Activated CD4-positive, alpha-beta T cell treated with anti-CD3 and anti-CD28 coated beads for 4 hours (primary cell): ENCODE results near the gene ALDH8A1.

Source experiments
- DNase-seq, 2 donors: peaks; one replicate each; pipeline ENCODE4 v3.0.0-alpha.2; 2020

The ALDH8A1 gene, protein sequence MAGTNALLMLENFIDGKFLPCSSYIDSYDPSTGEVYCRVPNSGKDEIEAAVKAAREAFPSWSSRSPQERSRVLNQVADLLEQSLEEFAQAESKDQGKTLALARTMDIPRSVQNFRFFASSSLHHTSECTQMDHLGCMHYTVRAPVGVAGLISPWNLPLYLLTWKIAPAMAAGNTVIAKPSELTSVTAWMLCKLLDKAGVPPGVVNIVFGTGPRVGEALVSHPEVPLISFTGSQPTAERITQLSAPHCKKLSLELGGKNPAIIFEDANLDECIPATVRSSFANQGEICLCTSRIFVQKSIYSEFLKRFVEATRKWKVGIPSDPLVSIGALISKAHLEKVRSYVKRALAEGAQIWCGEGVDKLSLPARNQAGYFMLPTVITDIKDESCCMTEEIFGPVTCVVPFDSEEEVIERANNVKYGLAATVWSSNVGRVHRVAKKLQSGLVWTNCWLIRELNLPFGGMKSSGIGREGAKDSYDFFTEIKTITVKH

DNA sequence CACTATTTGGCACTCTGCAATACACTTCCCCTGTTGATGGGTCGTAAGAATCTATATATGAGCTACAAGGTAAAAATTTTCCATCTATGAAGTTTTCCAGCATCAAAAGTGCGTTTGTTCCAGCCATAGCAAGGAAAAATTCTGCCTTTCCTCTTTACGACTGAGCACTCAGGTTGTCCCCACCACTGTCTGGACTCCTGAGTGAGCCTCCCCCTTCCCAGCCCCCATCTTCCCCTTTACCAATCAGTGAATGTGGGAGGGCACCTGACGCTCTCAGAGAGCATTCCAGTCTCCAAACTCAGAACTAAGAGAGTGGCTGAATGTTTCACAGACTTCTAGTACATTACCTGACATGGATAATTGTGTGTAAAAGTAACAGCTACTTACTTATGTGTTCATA is at the start of gene ALDH8A1:
ALDH8A1 (minus strand) TSS at position 175 of the 400 bp plus-strand sequence; CDS start at position 127, 48 bp downstream.
- DNase-seq: no peak

DNA sequence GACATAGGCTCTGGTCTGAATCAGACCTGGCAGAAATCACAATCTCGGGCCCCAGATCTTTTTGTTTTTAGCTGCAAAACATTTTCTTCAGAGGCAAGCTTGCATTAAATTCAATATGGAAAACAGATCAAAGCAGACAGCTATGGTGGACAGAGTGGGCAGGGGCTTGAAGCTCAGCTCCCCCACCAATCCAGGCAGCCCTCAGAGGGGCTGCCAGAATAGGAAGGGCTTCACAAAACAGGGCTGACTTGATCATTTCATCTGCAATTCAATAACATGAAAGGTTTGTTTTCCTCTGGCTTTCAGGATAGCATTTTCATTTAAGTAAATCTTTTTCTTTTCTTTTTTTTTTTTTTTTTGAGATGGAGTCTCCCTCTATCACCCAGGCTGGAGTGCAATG is 49.2 kb upstream of the ALDH8A1 start:
- no peak for DNase-seq

DNA sequence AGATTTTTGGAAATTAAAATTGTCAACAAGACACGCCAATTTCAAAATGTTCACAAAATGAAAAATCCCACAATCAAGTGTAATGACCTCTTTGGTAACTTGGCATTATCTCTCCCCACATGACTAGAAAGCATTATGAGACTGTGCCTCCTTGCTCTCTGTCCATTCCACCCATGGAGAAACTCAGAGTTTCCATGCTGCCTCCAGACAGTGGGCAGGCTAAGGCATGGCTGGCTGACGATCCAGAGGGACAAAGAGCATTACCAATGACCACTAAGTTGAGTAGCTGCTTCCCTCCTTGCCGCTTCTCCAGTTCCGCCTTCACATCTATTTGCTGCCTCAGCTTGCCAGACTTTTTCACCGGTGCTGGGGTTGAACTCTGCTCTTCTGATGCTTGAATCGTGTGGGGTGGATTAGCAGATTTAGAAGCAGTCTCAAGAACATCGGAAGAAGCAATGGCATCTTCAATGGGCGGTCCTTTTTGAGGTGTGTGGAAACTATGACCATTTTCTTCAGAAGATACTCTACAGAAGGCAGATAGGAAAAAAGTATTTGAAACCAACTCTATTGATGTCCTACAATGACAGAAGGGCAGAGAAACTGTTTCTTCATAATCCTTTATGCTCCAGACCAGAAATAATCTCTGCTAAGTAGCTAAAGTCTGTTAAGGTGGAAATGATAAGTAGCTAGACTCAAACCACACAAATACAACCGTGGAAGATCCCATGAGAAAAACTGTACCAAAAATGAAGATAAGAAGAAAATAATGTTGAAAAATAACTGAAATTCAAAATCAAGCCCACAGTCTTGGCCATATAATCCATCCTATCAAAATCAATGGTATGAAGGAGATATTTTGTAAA is 47.5 kb upstream of the ALDH8A1 start:
- no peak for DNase-seq

DNA sequence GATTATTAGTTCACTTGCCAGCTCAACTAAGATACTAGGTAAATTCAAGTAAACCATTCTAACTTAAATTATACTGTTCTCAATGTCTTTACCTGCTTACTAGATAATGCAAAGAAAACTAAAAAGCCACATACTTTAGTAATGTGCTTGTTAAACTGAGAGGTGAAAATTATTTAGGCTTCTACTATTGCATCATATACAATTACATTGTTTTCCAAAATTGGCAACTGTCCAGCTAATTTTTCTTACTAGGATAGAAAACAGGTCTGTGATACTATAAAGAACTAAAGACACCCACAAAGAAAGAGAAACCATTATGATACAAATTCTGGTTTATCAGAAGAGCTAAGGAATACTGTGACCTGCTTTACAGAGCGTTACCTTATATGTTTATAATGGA is 45.6 kb upstream of the ALDH8A1 start:
- no peak for DNase-seq

DNA sequence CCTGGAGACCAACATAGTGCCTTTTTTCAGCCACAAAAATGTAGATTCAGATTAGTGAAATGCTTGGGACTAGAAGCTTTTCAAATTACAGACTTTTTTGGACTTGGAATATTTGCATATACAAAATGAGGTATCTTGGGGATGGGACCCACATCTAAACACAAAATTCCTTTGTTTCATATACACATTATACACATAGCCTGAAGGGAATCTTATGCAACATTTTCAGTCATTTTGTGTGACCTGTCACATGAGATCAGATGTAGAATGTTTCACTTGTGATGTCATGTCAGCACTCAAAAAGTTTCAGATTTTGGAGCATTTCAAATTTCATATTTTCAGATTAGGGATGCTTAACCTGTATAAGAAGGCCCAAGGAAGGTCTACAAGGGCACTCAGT is 44.5 kb upstream of the ALDH8A1 start:
- DNase-seq: no peak

DNA sequence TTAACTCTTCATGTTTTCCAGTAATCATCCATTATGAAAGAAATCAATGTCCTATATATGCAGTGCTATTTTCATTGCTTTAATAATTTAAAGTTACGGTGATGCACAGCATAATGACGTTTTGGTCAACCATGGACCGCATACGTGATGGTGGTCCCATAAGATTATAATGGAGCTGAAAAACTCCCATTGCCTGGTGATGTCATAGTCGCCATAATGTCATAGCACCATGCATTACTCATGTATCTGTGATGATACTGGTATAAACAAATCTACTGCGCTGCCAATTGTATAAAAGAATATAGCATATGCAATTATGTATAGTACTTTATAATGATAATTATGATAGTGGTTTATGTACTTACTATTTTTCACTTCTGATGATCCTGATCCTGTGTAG is 42.3 kb upstream of the ALDH8A1 start:
- DNase-seq: no peak

DNA sequence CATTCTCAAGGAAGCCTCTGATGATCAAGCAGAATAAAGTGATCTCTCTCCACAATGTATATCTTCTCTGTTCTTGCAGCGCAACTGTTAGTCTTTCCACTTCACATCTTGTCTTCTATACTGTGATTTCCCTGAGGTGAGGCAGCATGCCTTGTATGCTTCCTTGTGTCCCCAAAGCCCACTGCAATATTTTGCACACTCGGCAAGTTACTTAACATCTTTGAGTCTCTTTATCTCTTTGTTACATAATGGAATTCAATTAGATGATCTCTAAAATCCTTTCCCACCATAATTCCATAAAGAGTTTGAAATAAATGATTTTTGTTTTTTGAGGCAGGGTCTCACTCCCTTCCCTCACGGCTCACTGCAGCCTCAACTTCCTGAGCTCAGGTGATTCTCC is 40.4 kb upstream of the ALDH8A1 start:
- no peak for DNase-seq

DNA sequence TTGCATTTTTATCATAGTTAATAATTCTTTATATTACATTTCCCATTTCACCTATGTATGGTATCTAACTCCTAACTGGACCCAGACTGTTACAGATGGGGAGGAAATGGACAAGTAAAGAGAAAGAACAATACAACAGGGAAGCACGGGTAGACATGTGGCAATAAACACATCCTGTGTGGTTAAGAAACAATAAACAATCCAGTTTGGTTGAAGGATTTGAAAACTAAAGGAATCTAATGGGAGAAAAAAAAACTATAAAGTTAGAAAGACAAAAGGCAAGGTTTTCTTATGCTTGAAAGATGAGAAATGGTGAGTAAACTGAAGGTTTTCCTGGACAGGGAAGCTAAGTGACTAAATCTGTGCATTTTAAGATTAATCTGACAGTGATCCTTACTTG is 34.9 kb upstream of the ALDH8A1 start:
- DNase-seq: no peak

DNA sequence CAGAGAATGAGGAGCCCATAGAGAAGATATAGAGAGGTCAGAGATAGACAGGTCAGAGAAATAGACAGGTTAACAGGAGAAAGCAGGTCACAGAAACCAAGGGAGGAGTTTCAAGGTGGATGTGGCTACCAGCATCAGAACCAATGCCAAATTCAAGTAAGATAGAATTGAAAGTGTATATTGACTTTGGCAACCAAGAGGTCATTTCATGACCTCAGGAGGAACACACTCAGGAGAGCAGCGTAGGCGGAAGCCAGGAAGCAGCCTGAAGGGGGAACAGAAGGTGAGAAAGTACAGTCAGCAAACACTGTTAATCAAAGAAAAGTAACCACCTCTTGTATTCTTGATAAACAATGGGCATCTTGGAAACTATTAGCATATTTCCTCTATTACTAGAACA is 33.9 kb upstream of the ALDH8A1 start:
- DNase-seq: no peak

DNA sequence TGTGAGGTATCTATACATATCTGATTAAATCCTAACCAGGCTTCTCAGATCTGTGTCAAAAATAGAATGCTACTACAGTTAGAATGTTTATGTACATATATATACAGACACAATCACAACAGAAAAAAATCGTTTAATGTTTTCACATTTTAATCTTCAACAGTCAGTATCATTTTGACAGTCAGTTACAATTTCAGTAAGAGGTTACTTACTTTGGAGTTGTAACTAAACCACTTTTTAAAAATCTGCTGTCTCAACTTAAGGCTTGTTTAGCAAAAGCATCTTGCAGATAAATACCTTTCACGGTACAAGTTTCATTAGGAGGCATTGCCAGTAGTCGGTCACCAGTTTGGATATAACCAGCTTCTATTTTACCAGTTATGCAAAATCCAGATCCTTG is 32.3 kb upstream of the ALDH8A1 start:
- DNase-seq: no peak

DNA sequence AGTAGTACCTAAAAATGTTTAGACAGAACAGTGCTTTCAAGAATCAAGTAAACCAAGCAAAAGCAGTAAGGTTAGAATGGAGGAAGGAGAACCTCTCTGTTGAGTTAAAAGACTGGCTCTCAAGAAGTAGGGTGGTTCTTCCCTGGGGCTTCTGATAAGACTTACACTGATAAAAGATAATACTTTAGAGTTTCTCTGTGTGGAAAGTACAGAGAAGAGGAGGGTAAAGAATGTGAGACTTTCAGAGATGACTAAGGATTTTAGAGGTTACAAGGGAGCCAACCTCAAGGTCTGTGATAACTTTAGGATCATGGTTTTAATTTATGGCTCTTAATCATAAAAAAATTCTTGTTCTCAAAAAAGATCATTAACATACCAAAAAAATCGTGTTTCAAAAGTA is 30.9 kb upstream of the ALDH8A1 start:
- no peak for DNase-seq

DNA sequence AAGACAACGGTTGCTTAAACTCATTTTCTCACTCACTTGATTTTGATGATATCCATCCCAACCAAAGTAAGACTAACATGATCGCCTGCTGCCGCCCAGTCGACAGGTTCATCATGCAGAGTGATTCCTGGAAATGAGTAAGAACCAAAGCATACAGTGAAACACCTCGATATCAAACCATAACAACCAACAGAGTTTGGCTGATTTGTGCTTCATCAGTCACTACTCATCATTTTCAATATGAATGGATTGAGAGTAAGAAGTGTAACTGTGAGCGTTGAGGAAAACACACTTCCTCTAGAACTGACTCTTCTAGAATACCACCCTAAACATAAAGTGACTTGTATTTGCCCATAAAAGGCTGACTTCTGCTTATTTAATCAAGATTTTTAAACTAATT is 29.2 kb upstream of the ALDH8A1 start:
- DNase-seq: no peak

DNA sequence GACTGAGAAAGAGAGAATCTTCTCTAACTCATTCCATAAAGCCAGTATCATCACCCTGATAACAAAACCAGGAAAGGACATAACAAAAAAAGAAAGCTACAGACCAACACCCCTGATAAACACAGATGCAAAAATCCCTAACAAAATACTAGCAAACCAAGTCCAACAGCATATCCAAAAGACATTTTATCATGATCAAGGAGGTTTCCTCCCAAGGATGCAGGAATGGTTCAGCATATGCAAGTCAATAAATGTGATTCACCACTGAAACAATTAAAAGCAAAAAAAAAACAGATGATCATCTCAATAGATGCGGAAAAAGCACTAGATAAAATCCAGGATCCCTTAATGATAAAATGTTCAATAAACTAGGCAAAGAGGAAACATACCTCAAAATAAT is 24.5 kb upstream of the ALDH8A1 start:
- no peak for DNase-seq

DNA sequence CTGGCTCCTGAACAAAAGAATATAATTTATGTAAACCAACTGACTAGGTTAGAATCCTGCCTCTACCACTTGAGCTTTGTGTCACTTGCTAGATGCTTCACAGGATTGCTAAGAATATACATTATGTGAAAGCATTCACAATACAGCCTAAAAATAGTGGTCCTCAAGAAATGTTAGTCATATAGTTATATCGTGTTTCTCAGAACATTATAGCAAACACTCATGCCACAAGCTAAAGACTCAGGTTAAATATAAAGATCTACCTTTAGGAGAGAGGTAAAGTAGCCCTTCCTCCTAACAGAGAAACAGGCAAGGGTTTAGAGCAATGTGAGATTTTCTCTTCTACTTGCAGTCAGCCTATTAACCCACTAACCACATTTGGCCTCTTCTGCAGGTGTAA is 17.8 kb upstream of the ALDH8A1 start:
- no peak for DNase-seq

DNA sequence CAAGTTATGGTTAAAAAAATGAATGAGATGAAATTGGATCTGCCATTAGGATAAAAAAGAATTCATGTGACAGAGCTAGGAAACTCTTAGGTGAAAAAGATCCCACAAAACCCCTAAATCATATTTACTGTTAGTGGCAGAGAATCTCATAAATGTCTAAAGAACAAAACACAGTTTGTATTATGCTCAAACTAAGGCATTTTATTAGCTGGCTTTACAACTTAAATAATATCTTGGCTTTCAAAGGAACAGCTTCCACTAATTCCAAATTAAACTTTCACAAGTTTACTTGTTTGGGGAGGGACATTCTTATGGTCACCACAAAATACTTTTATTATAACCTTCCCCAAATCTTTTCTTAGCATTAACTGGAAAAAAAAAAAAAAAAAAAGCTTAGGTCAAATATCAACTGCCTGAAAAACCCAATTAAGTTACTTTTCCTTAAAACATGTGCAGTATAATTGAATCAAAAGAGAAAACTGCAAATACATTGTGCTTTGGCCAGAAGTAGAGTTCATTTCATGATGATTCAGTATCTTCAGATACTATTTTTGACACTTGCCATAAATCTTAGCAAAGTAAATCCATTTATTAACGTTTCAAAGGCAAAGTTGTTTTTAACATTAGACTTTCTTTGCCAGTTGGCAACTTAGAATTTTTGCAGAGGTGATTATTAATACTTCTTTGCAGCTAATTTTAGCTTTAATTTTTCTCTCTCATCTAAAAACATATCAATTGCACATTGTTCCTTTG is 14.7 kb upstream of the ALDH8A1 start:
- no peak for DNase-seq

DNA sequence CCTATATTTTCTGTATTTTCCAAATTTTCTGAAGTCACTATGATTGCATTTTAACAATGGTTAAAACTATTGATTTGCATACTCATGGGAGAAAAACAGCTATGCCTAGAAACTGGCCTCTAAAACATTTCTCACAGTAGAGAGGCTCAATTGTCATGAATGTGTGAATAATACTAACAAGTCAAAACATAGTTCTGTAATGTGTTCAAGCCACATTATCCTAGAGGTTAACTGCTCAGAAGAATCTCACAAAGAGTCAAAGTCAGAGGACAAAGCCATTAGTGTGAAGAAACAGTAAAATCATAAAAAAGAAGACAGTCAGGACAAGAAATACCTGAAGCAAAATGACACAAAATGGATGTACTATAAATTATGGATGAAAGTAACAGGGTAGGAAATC is 12.5 kb upstream of the ALDH8A1 start:
- no peak for DNase-seq

DNA sequence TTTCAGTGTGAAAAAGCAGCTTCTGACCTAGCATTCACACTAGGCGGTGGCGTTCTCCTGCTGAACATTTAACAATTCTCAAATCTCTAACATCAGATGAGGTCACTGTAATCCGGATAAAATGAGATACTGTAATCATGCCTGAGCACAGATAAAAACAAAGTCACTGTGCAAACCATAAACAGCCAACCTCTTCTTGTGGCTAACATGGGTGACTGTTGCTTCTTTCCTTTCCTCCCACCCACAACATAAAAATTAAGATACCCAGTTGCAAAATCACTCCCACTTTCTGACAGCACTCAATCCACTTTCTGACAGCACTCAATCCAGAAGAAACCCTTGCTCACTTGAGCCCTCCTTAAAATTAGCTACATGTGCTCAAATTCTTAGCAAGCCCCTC is 11.5 kb upstream of the ALDH8A1 start:
- no peak for DNase-seq

DNA sequence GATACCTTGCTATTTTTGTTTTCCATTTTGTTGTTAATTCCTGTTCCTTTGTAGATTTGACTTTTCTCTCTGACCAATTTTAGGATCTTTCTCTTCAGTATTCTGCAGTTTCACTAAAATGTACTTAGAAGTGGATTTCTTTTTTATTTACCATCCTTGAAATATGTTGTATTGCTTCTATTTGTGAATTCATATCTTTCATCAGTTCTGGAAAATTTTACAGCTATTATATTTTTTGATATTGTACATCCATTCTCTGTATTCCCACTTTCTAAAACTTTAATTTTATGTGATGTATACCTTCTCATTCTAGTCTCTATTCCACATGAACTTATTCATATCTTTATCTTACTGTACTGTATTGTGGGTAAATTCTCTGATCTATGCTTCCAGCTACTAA is 9.7 kb upstream of the ALDH8A1 start:
- no peak for DNase-seq

DNA sequence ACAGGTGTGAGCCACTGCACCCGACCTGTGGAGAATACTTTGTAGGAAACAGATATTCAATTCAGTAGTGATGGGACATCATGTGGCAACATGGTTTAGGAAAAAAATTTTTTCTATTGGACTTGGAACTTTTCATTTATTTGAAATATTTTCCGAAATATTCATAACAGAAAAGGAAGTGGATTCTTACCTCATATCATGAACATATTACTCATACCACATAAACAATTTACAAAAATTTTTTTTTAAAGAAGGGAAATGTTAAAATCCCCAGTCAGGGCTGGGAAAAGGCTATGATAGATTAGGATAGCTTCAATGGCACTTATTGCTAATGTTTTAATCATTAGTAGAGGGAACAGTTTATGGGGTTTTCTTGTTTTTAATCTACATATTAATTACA is 6.8 kb upstream of the ALDH8A1 start:
- DNase-seq: no peak

DNA sequence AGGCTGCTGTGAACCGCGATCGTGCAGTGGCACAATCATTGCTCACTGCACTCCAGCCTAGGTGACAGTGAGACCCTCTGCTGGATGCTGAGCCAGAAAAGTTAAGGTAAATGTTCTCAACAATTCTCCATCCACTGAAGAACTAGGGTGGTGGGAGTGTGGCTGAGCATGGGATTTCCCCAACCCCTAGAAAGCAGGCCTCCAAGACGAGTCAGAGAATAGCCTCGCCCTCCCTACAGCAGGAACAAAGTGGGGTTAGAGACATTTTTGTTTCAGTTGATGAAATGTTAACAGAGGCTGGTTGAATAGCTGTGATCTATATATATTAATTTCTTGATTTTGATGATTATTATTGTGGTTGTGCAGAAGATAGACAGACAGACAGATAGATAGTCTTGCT is 6.1 kb upstream of the ALDH8A1 start:
- DNase-seq: no peak

DNA sequence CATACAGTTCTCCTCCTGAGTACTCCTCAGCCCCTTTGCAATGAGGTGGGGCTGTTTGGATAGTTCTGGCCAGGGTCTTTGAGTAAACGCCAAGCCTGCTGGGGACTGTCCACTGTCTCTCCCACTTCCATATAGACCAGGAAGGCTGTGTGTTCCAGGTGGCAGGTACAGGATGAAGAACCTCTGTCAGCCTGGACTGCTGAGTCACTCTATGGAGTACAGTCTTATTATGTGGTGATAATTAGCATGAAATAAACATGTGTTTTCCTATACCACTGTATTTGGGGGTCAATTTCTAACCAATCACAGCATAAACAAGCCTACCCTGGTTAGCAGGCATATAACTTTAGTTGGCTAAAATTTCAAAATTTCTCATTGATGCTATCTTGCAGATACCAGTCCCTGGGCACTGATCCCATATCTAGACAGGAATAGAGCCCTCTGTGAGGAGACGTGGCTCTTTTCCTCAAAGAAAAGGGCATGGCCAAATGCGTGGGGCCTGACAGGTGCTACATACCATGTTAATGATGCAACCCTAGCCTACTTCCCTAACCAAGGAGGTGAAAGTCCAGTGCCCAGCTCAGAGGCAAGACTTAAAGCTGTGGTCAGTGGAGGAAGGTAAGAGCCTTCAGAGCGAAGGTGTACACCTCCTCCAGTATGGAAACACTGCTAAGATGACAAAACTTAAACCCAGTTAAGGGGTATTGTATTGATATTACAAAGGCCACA is 4.5 kb upstream of the ALDH8A1 start:
- DNase-seq: no peak

DNA sequence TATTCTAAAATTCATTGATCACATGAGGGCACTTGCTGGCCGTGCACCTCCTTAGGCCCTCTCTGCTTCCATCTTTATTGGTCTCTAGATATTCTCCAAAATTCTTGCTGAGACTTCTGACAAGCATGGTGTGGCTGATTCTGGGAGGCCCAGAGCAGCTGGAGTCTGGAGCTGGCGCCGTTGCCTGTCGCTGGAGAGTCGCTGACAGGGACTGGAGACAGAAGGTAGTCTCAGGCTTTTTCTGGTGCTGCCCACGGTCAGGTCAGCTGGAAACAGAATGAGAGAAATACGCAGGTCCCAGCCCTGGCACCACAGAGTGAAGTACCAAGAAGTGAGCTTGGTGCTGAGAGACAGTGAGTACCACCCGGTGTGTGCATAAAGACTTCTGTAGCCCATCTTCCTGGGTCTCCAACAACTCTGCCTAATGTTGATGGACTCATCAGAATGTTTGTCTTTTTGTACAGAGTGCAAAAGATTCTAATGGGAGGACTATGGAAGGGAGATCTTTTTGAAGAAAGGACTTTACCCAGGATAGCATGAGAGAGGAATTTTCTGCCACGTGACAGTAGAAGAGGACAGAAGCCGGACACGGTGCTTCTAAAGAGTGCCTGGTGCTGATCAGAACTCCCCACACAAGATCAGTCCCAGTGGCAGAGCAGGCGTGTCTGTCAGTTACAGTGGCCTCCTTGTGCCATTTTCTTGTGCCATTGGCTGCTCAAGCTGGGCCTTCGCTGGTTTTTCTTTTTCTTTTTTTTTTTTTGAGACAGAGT is 1.8 kb upstream of the ALDH8A1 start:
- DNase-seq: no peak
